AG04450 (cell line): Measurements from ENCODE around the gene DOLK. TPM values are rescaled to one million over a fixed set of nuclear protein-coding genes. Genes with fewer than 3 reads are reported as not detected.
A peak's percentile ranks its signal among the peaks of the same experiment; 100 is the strongest.

Source experiments
- CTCF ChIA-PET: fragments of 300-600, 350-600 bp; formaldehyde crosslinking; extraction: SDS; loops from one replicate; lab custom pipeline; 2022; ENCODE audit warnings: antibody characterized with exemption, inconsistent platforms; lab: Charles Lee
- POLR2A ChIA-PET: fragments of 350-600 bp; formaldehyde crosslinking; extraction: SDS; loops from one replicate; lab custom pipeline; 2021; ENCODE audit warnings: antibody characterized with exemption, inconsistent platforms; lab: Yijun Ruan, JAX
- DNase-seq: peaks from one replicate; pipeline ENCODE4 v3.0.0-alpha.2; 2011; ENCODE audit warnings: low read depth, low spot score
- H3K27ac ChIP-seq: one replicate; pipeline ENCODE4 v1.5.1; 2012; ENCODE audit warnings: low read depth, low read length, control low read depth
- H3K27me3 ChIP-seq: one replicate; pipeline ENCODE4 v1.6.0; 2012; ENCODE audit warnings: low read length; ENCODE audit not compliant: control insufficient read depth, insufficient read depth
- H3K4me3 ChIP-seq: 2 replicates; pipeline ENCODE4 v1.5.1; 2011; ENCODE audit warnings: mild to moderate bottlenecking, low read depth, low read length, control low read depth
- H3K9me3 ChIP-seq: 2 replicates; pipeline ENCODE4 v1.5.1; 2012; ENCODE audit warnings: low read length; ENCODE audit not compliant: control insufficient read depth, insufficient read depth
- CTCF ChIP-seq: IDR thresholded peaks from 2 replicates; pipeline ENCODE4 v1.5.1; 2011; ENCODE audit warnings: low read depth, low read length, control low read depth, inconsistent platforms
- polyA plus RNA-seq: library from polyadenylated mRNA; depleted of rRNA; stranded (reverse); fragments of >200 nt; gene quantifications from 2 replicates; pipeline ENCODE4 v1.2.3, GENCODE V29; 2011

DOLK gene
- polyA plus RNA-seq, 1 experiment = 31.4 TPM

DNA sequence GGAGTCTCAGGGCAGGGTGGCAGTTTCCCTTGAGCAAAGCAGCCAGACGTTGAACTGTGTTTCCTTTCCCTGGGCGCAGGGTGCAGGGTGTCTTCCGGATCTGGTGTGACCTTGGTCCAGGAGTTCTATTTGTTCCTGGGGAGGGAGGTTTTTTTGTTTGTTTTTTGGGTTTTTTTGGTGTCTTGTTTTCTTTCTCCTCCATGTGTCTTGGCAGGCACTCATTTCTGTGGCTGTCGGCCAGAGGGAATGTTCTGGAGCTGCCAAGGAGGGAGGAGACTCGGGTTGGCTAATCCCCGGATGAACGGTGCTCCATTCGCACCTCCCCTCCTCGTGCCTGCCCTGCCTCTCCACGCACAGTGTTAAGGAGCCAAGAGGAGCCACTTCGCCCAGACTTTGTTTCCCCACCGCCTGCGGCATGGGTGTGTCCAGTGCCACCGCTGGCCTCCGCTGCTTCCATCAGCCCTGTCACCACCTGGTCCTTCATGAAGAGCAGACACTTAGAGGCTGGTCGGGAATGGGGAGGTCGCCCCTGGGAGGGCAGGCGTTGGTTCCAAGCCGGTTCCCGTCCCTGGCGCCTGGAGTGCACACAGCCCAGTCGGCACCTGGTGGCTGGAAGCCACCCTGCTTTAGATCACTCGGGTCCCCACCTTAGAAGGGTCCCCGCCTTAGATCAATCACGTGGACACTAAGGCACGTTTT is 30.1 kb downstream of the DOLK start:
- H3K9me3 ChIP-seq = no peaks in the 10 kb centered on the region; the same call in 1 of the 2 replicates
- POLR2A ChIA-PET = no interaction called here
- no peak for TF ChIP-seq CTCF
- CTCF ChIA-PET = interaction anchor here (0.6 kb wide), 1 partner anchor 67 kb away, joined by 5 read pairs; no protein-coding TSS in a partner anchor
- no peak overlapping the region for H3K4me3 ChIP-seq
- no peaks in the 10 kb centered on the region for H3K27me3 ChIP-seq
- peak overlapping the region; percentile 52 for H3K27ac ChIP-seq
- DNase-seq = no peak

- no peak for TF ChIP-seq CTCF
- Histone ChIP-seq H3K27me3 (no peaks in the 10 kb centered on the region), H3K4me3 (no peak overlapping the region), H3K27ac (peak overlapping the region; percentile 47), H3K9me3 (no peaks in the 10 kb centered on the region; the same call in 1 of the 2 replicates)
- no peak for DNase-seq
- ChIA-PET CTCF (interaction anchor here (0.6 kb wide), 2 partner anchors 54 to 67 kb away, joined by 4 to 5 read pairs; no protein-coding TSS in a partner anchor), POLR2A (interaction anchor here (0.8 kb wide), 1 partner anchor 36 kb away, joined by 5 read pairs; no protein-coding TSS in a partner anchor)
Observed at GRCh38 chr9:128916745-128917144, 30.7 kb downstream of the DOLK start.

DNA sequence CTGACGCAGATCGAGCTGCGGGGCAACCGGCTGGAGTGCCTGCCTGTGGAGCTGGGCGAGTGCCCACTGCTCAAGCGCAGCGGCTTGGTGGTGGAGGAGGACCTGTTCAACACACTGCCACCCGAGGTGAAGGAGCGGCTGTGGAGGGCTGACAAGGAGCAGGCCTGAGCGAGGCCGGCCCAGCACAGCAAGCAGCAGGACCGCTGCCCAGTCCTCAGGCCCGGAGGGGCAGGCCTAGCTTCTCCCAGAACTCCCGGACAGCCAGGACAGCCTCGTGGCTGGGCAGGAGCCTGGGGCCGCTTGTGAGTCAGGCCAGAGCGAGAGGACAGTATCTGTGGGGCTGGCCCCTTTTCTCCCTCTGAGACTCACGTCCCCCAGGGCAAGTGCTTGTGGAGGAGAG is 31.2 kb downstream of the DOLK start:
- no peaks in the 10 kb centered on the region for H3K27me3 ChIP-seq
- H3K9me3 ChIP-seq = no peaks in the 10 kb centered on the region; the same call in 1 of the 2 replicates
- no peak for TF ChIP-seq CTCF
- CTCF ChIA-PET = interaction anchor here (0.6 to 0.7 kb wide), 3 partner anchors 53 to 98 kb away, joined by 3 to 5 read pairs (median 4); no protein-coding TSS in a partner anchor
- POLR2A ChIA-PET = interaction anchor here (0.8 kb wide), 1 partner anchor 35 kb away, joined by 5 read pairs; no protein-coding TSS in a partner anchor
- no peak overlapping the region for H3K4me3 ChIP-seq
- DNase-seq = no peak
- no peak overlapping the region for H3K27ac ChIP-seq

DNA sequence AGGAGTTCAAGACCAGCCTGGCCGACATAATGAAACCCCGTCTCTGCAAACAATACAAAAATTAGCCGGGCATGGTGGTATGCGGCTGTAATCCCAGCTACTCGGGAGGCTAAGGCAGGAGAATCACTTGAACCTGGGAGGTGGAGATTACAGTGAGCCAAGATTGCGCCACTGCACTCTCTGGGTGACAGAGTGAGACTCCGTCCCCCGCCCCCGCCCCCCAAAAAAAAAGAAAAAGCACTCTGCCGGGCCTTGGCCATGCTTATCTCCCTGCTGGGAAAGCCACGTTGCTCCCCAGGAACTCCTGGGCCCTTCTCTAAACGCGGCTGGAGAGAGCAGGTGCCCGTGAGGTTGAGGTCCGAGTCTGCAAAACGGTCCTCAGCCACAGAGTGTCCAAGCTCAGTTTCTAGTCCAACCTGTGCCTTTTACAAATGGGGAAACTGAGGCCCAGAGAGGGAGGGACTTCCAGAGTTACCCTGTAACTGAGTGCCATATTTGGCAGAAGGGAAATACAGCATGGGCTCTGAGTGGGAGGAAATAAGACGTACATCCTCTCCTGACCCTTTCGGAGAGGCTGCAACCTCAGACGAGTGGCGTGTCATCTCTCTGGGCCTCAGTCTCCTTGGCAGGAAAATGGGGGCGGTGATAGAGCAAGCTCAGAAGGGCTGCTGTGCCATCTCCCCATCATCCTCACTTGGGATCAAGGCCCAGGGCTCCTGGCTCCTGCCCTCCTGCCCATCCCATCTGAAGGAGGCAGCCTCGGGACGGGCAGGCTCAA is 33.2 kb downstream of the DOLK start:
- Histone ChIP-seq H3K27ac (no peak overlapping the region), H3K4me3 (no peak overlapping the region), H3K27me3 (no peaks in the 10 kb centered on the region), H3K9me3 (peaks cover under 1% of the 10 kb centered on the region; the same call in 1 of the 2 replicates)
- ChIA-PET POLR2A (interaction anchor here (0.6 kb wide), 1 partner anchor 17 kb away, joined by 3 read pairs; no protein-coding TSS in a partner anchor), CTCF (no interaction called here)
- no peak for TF ChIP-seq CTCF
- no peak for DNase-seq
